IgD-negative memory B cell (primary cell): ENCODE measurements around the gene TMC6. TPM values are rescaled to one million over a fixed set of nuclear protein-coding genes. Genes with fewer than 3 reads are reported as not detected.

ENCODE experiments used
- H3K27ac Mint-ChIP-seq, 3 donors: one replicate each; pipeline ENCODE4 v1.8.0; 2020 to 2022; ENCODE audit warnings: mild to moderate bottlenecking in 3 of 3, mixed read lengths in 3 of 3, moderate library complexity in 1 of 3
- H3K27me3 Mint-ChIP-seq: one replicate; pipeline ENCODE4 v1.8.0; 2021; ENCODE audit warnings: mixed read lengths
- H3K36me3 Mint-ChIP-seq: one replicate; pipeline ENCODE4 v1.8.0; 2020; ENCODE audit warnings: mild to moderate bottlenecking, mixed read lengths
- H3K4me1 Mint-ChIP-seq, 3 donors: one replicate each; pipeline ENCODE4 v1.8.0; 2020 to 2022; ENCODE audit warnings: mixed read lengths in 3 of 3, mild to moderate bottlenecking in 1 of 3
- H3K4me3 Mint-ChIP-seq, 4 donors: one replicate each; pipeline ENCODE4 v1.8.0; 2020 to 2022; ENCODE audit warnings: mild to moderate bottlenecking in 4 of 4, mixed read lengths in 4 of 4, moderate library complexity in 3 of 4
- H3K9me3 Mint-ChIP-seq, 3 donors: one replicate each; pipeline ENCODE4 v1.8.0; 2020 to 2021; ENCODE audit warnings: mixed read lengths in 3 of 3, mild to moderate bottlenecking in 1 of 3
- polyA plus RNA-seq: library from polyadenylated mRNA; unstranded; fragments of 300-500 nt; fragmentation: Illumina TruSeq; gene quantifications from one replicate; pipeline ENCODE4 v1.2.3, GENCODE V29; 2021

Gene TMC6
- polyA plus RNA-seq, 1 donor from 2014 or later: 212 TPM

DNA sequence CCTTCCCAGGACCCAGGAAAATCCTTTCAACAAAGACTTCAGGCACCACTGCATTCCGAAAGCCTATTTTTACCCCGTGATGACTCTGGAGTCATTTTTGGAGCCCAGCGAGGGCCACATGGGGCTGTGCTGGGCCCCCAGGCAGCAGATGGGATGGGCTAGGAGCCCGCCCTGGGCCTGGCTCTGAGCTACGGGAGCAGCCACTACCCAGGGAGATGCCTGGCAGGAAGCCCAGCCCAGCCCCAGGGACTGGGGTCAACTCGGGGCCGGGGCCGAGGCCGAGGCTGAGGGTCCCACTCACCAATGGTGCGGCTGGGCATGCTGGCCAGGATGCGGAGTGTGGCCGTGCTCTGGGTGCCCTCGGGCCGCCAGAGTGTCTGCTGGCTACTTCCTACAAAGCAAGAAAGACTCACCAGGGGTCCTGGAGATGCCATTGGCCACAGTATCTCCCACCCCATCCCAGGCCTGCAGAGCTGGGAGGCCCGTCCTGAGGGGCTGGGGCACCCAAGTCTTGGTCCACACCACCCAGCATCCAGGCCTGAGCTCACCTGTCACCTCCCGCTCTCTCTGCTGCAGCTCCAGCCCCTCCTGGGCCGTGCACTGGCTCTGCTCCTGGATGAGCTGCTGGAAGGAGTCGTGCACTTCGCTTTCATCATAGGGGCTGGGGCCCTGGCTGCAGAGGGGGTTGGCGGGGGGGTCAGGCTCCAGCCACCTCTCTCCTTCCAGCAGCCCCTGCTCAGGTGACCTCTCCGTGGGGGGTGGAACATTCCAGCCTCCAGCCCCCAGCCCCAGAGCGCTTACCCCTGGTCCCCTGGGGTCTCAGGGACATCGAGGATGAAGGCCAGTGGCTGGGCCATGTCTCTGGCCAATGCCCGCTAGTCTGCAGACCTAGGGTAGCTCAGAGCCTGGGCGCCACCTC lies 2.3 kb downstream of the TMC6 start:
- peak overlapping the region; percentile 85 to 96 (median 94) for H3K4me3 Mint-ChIP-seq
- peaks cover 22 to 40% (median 37%) of the 10 kb centered on the region in 3 donors for H3K4me1 Mint-ChIP-seq
- H3K9me3 Mint-ChIP-seq: no peaks in the 10 kb centered on the region
- peaks cover 4% of the 10 kb centered on the region for H3K36me3 Mint-ChIP-seq
- H3K27me3 Mint-ChIP-seq: no peaks in the 10 kb centered on the region
- H3K27ac Mint-ChIP-seq: peak overlapping the region in 2 of 3 donors; percentile 81 to 100

DNA sequence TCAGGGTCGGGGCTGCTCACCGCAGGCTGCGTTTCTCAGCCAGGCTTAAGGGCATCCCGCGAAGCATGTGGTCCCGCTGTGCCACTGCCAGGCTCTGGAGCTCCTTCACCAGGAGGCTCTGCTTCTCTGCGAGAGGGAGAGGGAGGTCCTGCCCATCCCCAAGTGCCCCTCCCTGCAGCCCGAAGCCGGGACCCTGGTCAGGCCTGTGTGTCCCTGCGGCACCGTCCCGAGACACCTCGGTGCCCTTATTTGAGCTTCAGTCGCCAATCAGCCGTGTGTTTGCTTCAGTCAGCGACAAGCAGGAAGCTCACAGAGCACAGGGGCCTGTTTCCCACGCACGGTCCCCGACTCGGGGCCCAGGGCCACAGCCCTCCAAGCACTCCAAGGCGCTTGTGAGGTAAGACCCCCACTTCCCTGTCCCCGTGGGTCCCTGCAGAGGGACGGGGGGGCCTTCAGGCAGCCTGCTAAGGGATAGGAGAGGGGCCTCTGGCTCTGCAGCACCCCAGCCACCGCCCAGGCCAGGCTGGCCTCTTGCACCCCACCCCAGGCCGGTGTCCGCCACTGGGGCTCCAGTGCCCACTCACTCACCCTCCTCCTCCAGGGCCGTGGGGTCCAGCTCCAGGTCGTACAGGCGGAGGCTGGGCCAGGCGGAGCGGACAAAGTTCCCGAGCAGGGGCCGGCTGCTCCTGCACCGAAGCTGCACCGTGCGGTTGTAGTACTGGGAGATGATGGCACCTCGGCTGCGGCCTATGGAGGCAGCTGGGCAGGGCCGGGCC lies 3.2 kb downstream of the TMC6 start:
- no peaks in the 10 kb centered on the region for H3K9me3 Mint-ChIP-seq
- no peaks in the 10 kb centered on the region for H3K36me3 Mint-ChIP-seq
- no peaks in the 10 kb centered on the region for H3K27me3 Mint-ChIP-seq
- H3K27ac Mint-ChIP-seq: peak overlapping the region in 2 of 3 donors; percentile 81 to 100
- peak overlapping the region; percentile 34 to 94 (median 52) for H3K4me3 Mint-ChIP-seq
- peaks cover 22 to 45% (median 41%) of the 10 kb centered on the region in 3 donors for H3K4me1 Mint-ChIP-seq

DNA sequence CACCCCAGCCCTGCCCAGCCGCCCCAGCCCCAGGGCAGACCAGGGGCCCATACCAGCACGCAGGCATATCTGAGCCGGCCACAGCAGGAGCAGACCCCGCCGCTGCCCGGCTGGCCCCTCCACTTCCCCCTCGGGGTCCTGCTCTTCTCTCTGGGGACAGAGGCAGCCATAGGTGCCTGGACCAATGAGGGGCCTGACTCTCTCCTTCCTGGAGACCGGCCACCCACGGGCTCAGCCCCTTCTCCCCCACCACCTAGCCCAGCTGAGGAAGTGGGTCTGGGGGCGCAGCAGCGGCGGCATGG lies 3.8 kb downstream of the TMC6 start:
- no peaks in the 10 kb centered on the region for H3K36me3 Mint-ChIP-seq
- peaks cover 20 to 41% (median 38%) of the 10 kb centered on the region in 3 donors for H3K4me1 Mint-ChIP-seq
- H3K4me3 Mint-ChIP-seq: peak overlapping the region; percentile 44 to 90 (median 52)
- no peaks in the 10 kb centered on the region for H3K27me3 Mint-ChIP-seq
- peak overlapping the region in 2 of 3 donors; percentile 82 to 100 for H3K27ac Mint-ChIP-seq
- H3K9me3 Mint-ChIP-seq: no peaks in the 10 kb centered on the region

DNA sequence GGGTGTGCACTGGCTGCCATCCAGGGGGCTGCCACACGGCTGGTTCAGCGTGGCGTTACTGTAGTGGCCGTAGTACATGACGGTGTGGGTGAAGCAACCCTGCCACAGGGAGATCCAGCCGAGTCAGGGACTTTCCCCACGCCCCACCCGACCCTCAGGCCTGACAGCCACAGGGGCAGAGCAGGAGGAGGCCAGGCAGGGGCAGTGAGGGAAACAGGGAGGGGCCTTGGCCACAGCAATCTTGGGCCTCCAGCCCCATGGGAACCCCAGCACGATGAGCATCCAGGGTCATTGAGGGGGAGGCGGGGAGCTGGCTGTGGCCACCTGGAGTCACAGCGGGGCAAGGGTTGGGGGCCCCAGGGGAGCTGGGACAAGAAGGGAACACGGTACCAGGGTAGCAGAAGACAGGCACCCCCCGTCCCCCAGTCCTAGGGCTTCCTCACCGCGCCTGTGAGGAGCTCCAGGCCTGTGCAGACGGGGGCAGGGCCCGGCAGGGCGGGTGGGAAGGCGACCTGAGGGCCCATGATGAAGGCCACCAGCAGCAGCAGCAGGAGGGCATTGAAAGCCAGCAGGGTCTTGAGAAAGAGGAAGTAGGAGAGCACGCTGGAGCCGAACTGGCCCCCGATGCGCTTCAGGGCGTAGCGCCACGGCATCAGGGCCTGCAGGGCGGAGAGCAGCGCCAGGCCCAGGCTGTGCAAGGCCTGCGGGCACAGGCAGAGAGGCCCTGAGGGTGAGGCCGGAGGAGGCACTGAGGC lies 4.3 kb downstream of the TMC6 start:
- Mint-ChIP-seq H3K4me3 (peak overlapping the region; percentile 60 to 90 (median 86)), H3K27ac (peak overlapping the region; percentile 82 to 100 (median 90)), H3K36me3 (no peaks in the 10 kb centered on the region)

DNA sequence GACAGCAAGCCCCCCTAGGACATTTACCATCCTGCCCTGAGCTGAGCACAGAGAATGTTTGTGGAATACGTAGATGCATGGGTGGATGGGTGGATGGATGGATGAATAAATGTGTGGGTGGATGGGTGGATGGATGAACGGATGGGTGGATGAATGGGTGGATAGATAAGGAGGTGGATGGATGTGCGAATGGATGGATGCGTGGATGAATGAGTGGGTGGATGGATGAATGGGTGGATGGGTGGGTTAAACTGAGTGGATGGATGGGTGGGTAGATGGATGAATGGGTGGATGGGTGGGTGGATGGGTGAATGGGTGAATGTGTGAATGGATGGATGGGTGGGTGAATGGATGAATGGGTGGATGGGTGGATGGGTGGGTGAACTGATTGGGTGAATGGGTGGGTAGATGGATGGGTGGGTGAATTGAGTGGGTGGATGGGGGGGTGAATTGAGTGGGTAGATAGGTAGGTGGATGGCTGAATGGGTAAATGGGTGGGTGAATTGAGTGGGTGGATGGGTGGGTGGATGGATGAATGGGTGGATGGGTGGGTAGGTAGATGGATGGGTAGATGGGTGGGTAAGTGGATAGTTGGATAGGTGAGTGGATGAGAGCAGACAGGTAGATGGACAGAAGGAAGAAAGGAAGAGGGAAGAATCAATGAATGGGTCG lies 5.2 kb downstream of the TMC6 start:
- no peaks in the 10 kb centered on the region for H3K27me3 Mint-ChIP-seq
- H3K4me1 Mint-ChIP-seq: peaks cover 11 to 32% (median 31%) of the 10 kb centered on the region in 3 donors
- H3K36me3 Mint-ChIP-seq: no peaks in the 10 kb centered on the region
- H3K4me3 Mint-ChIP-seq: peak overlapping the region; percentile 17 to 90 (median 68)
- no peaks in the 10 kb centered on the region for H3K9me3 Mint-ChIP-seq
- peak overlapping the region in 2 of 3 donors; percentile 90 to 100 for H3K27ac Mint-ChIP-seq

More for the DNA sequence above, 4.3 kb downstream of the TMC6 start:
- peaks cover 17 to 37% (median 33%) of the 10 kb centered on the region in 3 donors for H3K4me1 Mint-ChIP-seq
- H3K9me3 Mint-ChIP-seq: no peaks in the 10 kb centered on the region
- H3K27me3 Mint-ChIP-seq: no peaks in the 10 kb centered on the region

DNA sequence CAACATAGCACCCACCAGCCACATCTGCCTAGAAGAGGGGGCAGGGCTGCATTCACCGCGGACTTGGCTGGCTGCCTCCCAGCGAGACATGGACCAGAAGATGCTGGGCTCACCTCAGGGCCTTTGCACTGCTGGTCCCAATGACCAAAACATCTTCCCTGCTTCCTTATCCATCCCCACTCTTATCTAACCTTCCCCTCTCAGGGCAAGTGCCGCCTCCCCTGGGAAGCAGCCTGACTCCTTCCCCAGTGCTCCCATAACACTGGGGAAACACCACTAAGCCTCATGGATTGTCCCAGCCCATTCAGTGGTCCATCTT lies 5.7 kb downstream of the TMC6 start:
- H3K27me3 Mint-ChIP-seq: no peaks in the 10 kb centered on the region
- H3K4me1 Mint-ChIP-seq: peaks cover 11 to 33% (median 32%) of the 10 kb centered on the region in 3 donors
- peak overlapping the region; percentile 16 to 91 (median 50) for H3K27ac Mint-ChIP-seq
- H3K9me3 Mint-ChIP-seq: no peaks in the 10 kb centered on the region
- H3K4me3 Mint-ChIP-seq: peak overlapping the region; percentile 21 to 88 (median 75)
- no peaks in the 10 kb centered on the region for H3K36me3 Mint-ChIP-seq

DNA sequence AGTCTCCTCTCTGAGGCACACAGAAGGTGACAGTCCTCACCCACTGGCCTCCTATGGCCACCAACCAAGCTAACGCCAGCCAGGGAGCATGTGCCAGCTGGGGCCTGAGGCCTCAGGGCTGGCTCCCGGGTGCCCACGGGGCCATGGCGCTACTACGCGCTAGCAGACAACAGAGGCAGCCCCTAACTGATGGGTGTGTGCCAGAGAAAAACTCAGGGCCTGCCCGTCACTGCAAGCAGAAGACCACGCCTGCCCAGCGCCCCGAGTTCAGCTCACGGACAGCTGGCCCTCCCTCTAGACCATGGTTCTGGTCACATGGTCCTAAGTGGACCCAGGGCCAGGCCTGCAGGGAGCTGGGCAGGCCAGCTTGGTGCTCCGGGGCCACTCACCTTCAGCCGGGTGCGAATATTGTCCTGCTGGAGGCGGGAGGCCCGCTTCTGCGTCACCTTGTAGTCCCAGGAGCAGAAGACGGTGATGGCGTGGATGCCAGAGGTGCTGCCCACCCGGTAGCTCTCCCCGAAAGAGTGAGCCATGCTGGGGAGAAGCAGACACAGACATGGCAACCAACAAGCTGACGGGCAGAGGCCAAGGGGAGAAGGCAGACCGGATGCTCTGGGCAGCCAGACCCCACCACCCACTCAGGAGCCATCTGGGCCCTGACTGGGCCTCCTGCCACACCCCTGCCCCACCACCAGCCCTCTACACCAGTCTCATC lies 6.2 kb downstream of the TMC6 start:
- Mint-ChIP-seq H3K36me3 (no peaks in the 10 kb centered on the region), H3K27ac (peak overlapping the region; percentile 50 to 92 (median 91)), H3K4me1 (peaks cover 10 to 33% (median 32%) of the 10 kb centered on the region in 3 donors), H3K27me3 (no peaks in the 10 kb centered on the region), H3K9me3 (no peaks in the 10 kb centered on the region), H3K4me3 (peak overlapping the region; percentile 21 to 88 (median 75))

DNA sequence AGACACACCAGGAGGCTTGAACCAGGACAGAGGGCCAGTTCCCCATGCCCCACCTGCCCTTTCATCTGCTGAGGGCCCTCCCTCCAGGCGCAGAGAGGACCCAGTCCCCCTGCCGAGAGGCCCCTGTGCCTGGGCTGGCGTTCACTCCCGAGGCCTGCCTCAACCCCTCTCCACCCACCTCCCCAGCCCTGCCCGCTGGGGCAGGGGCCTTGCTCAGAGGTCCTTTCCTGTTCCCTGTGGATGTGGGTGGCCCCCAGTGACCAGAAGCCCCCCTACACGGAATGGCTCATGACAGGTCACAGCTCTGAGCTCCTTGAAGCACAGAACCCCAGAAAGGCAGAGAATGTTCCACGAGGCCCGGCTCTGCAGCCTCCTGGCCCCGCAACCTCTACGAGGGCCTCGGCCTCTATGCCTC lies 6.7 kb downstream of the TMC6 start:
- peaks cover 5 to 32% (median 30%) of the 10 kb centered on the region in 3 donors for H3K4me1 Mint-ChIP-seq
- peak overlapping the region; percentile 64 to 88 (median 78) for H3K4me3 Mint-ChIP-seq
- H3K36me3 Mint-ChIP-seq: no peaks in the 10 kb centered on the region
- H3K9me3 Mint-ChIP-seq: no peaks in the 10 kb centered on the region
- peak overlapping the region in 2 of 3 donors; percentile 91 to 92 for H3K27ac Mint-ChIP-seq
- H3K27me3 Mint-ChIP-seq: no peaks in the 10 kb centered on the region

DNA sequence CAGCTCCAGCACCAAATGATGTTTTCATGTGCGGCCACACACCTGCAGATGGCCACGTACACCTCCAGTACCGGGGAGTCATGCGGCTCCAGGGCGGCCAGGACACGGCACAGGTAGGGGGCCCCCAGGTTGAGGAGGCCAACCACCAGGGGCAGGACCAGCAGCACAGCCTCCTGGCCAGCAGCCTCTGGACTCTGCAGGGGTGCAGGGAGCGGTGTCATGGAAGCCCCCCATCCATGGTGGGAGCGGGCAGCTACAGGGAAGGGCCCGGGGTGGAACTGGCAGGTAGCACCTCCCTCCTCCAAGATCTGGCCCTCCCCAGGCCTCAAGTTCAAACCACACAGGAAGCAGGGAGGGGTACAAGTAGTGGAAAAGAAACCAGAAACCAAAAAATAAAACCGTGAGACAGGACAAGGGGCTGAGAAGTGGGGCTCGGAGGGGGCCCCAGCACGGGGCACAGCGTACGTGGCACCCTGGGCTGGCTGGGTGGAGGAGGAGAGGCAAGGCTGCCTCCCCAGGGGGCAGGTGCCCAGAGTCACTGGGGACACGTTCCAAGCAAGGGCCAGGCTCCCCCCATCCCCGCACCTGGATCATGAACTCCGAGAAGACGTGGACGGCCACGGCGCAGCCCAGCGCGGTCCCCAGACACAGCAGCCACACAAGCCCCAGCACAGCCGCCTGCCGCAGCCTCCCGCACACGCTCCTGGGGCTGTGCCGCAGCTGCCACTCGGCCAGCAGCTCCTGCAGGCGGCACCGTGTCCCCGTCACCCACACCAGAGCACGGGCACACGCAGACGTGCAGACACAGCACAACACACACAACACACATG lies 7.4 kb downstream of the TMC6 start:
- no peaks in the 10 kb centered on the region for H3K9me3 Mint-ChIP-seq
- peak overlapping the region; percentile 64 to 88 (median 78) for H3K4me3 Mint-ChIP-seq
- peaks cover 5 to 31% (median 30%) of the 10 kb centered on the region in 3 donors for H3K4me1 Mint-ChIP-seq
- no peaks in the 10 kb centered on the region for H3K27me3 Mint-ChIP-seq
- H3K36me3 Mint-ChIP-seq: no peaks in the 10 kb centered on the region
- peak overlapping the region; percentile 82 to 92 (median 91) for H3K27ac Mint-ChIP-seq

DNA sequence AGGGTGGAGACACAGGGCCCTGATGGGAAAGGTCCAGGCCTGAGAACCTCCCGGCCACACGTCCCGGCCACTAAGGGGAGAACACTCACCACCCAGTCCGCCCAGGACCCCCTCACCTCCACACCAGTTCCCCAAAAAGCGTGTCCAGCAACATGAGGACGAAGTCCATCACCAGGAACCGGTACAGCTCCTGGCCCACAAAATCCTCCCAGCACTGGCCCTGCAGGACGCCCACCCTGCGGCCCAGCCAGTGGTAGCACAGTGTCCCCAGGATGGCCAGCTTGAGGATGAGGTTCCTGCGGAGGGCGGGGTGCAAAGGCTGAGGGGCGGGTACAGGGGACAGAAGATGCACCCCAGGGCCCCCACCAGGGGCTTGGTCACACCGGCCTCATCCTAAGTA lies 8.0 kb downstream of the TMC6 start:
- Mint-ChIP-seq H3K27ac (peak overlapping the region in 2 of 3 donors; percentile 78 to 91), H3K4me1 (peaks cover 5 to 30% (median 30%) of the 10 kb centered on the region in 3 donors), H3K4me3 (peak overlapping the region in 1 of 4 donors; percentile 66), H3K36me3 (no peaks in the 10 kb centered on the region), H3K27me3 (no peaks in the 10 kb centered on the region), H3K9me3 (no peaks in the 10 kb centered on the region)

DNA sequence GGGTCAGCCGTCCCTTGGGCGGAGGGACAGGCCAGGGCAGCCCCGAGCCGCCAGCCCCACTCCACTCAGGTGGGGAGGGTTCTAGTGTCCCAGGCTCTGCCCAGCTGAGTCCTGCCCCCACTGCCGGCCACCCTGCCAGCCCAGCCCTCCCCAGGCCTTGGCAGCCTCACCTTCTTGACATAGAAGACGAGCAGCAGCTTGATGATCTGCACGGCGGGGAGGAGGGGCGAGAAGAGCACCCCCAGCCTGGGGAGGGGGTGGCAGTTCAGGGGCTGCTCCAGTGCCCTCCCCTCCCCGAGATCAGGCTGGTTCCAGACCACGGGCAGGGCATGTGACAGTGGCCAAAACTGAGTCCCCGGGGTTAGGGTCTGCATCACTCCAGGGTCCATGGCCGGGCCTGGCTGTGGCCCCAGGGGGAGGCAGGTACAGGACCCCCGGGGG lies 9.7 kb downstream of the TMC6 start:
- H3K4me1 Mint-ChIP-seq: peaks cover 12 to 34% (median 33%) of the 10 kb centered on the region in 3 donors
- no peak overlapping the region for H3K4me3 Mint-ChIP-seq
- no peaks in the 10 kb centered on the region for H3K27me3 Mint-ChIP-seq
- no peaks in the 10 kb centered on the region for H3K9me3 Mint-ChIP-seq
- no peaks in the 10 kb centered on the region for H3K36me3 Mint-ChIP-seq
- peak overlapping the region in 1 of 3 donors; percentile 53 for H3K27ac Mint-ChIP-seq

DNA sequence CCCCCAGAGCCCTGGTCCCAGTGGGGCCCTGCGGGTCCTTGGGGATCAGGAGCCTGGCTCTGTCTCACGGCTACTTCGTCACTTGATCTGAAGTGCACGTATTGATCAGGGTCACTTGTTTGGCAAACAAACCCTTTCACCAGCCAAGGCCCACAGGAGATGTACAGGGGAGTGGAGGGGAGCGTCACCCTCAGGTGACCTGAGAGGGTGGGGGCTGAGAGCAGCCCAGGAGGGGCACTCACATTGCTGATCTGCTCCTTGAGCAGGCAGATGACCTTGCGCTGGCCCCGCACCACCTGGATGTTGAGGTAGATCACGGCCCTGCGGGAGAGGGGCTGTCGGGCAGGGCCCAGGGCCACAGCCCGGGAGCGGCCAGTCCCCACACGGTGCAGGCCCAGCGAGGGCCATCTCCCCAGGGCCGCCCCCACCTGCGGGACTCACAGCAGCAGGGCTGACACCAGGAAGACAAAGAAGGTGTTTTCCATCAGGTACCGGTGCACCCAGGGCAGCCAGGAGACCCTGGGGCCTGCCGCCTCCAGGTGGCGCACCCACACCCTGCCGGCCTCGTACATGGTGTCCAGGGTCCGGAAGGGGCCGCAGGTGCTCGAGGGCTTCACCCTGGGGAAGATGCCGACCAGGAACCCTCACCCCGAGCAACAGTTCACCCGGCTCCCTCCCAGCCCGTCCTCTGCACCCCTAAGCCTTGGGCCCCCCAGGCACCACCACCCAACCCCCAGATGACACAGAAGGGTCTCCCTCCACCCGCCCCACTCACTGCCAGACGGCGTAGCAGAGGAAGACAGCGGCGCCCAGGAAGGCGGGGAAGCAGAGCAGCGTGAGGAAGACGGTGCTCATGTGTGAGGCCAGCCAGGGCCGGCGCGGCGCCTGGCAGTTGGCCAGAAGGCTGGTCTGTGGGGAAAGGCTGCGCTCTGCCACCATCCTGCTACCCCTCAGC lies 11.3 kb downstream of the TMC6 start:
- no peaks in the 10 kb centered on the region for H3K27me3 Mint-ChIP-seq
- H3K4me3 Mint-ChIP-seq: peak overlapping the region in 1 of 4 donors; percentile 29
- no peaks in the 10 kb centered on the region for H3K9me3 Mint-ChIP-seq
- peaks cover 3% of the 10 kb centered on the region for H3K36me3 Mint-ChIP-seq
- peak overlapping the region; percentile 76 to 92 (median 78) for H3K27ac Mint-ChIP-seq
- peaks cover 24 to 38% (median 33%) of the 10 kb centered on the region in 3 donors for H3K4me1 Mint-ChIP-seq
